Mesenchymal stem cell (in vitro differentiated cells and primary cell): Measurements from ENCODE around the gene SAMD1.

Source experiments
- DNase-seq: peaks from one replicate; pipeline ENCODE4 v3.0.0-alpha.2; 2013
- H2AFZ ChIP-seq: one replicate; pipeline ENCODE4 v1.6.1; 2013; ENCODE audit warnings: low read depth, mild to moderate bottlenecking, control low read depth, inconsistent platforms, low read length, moderate library complexity
- H2AK5ac ChIP-seq: 2 replicates; pipeline ENCODE4 v1.6.1; 2013; ENCODE audit warnings: low read length, moderate library complexity, mild to moderate bottlenecking, inconsistent platforms; ENCODE audit not compliant: severe bottlenecking
- H2BK120ac ChIP-seq: one replicate; pipeline ENCODE4 v1.6.1; 2013; ENCODE audit warnings: low read depth, mild to moderate bottlenecking, inconsistent platforms, low read length, moderate library complexity
- H2BK12ac ChIP-seq, 2 experiments: one replicate each; pipeline ENCODE4 v1.6.1; 2013; ENCODE audit warnings: inconsistent platforms in 2 of 2, low read length in 2 of 2, mild to moderate bottlenecking in 2 of 2, moderate library complexity in 2 of 2, control low read depth in 1 of 2
- H2BK15ac ChIP-seq: one replicate; pipeline ENCODE4 v1.6.1; 2013; ENCODE audit warnings: mild to moderate bottlenecking, low read depth, inconsistent platforms; ENCODE audit not compliant: poor library complexity, severe bottlenecking
- H2BK5ac ChIP-seq: 2 replicates; pipeline ENCODE4 v1.6.1; 2013; ENCODE audit warnings: low read depth, mild to moderate bottlenecking, low read length, control low read depth, inconsistent platforms; ENCODE audit not compliant: poor library complexity, severe bottlenecking
- H3K14ac ChIP-seq, 2 experiments: one replicate each; pipeline ENCODE4 v1.6.1; 2013; ENCODE audit warnings: inconsistent platforms in 2 of 2, low read length in 2 of 2, control low read depth in 1 of 2, mild to moderate bottlenecking in 1 of 2, moderate library complexity in 1 of 2
- H3K18ac ChIP-seq, 2 experiments: one replicate each; pipeline ENCODE4 v1.6.1; 2013; ENCODE audit warnings: inconsistent platforms in 2 of 2, low read length in 2 of 2, control low read depth in 1 of 2, low read depth in 1 of 2, mild to moderate bottlenecking in 1 of 2
- H3K23ac ChIP-seq, 2 experiments: one replicate each; pipeline ENCODE4 v1.6.1; 2013; ENCODE audit warnings: inconsistent platforms in 2 of 2, low read length in 2 of 2, mild to moderate bottlenecking in 2 of 2, moderate library complexity in 2 of 2, control low read depth in 1 of 2
- H3K27ac ChIP-seq: 2 replicates; pipeline ENCODE4 v1.5.1; 2013; ENCODE audit warnings: mild to moderate bottlenecking, moderate library complexity, low read length, control low read depth, inconsistent platforms; ENCODE audit not compliant: poor library complexity, severe bottlenecking
- H3K27me3 ChIP-seq, 2 experiments: 2 replicates each; pipeline versions ENCODE4 v1.6.1 to v1.7.0; 2013; ENCODE audit warnings: low read length in 2 of 2, mild to moderate bottlenecking in 2 of 2, moderate library complexity in 2 of 2, control low read depth in 1 of 2, inconsistent platforms in 1 of 2; ENCODE audit not compliant: control insufficient read depth in 1 of 2, insufficient read depth in 1 of 2
- H3K36me3 ChIP-seq, 2 experiments: 2 replicates each; pipeline versions ENCODE4 v1.6.1 to v1.7.0; 2013; ENCODE audit warnings: low read length in 2 of 2, control low read depth in 1 of 2, inconsistent platforms in 1 of 2, low read depth in 1 of 2, mild to moderate bottlenecking in 1 of 2; ENCODE audit not compliant: insufficient read depth in 2 of 2, control insufficient read depth in 1 of 2
- H3K4ac ChIP-seq, 2 experiments: one replicate each; pipeline ENCODE4 v1.6.1; 2013; ENCODE audit warnings: inconsistent platforms in 2 of 2, low read length in 2 of 2, mild to moderate bottlenecking in 2 of 2, moderate library complexity in 2 of 2, control low read depth in 1 of 2, low read depth in 1 of 2
- H3K4me1 ChIP-seq: 2 replicates; pipeline ENCODE4 v1.6.1; 2013; ENCODE audit warnings: low read depth, low read length, control low read depth; ENCODE audit not compliant: control insufficient read depth, insufficient read depth
- H3K4me2 ChIP-seq: 2 replicates; pipeline ENCODE4 v1.6.1; 2013; ENCODE audit warnings: low read length, mild to moderate bottlenecking, inconsistent platforms; ENCODE audit not compliant: poor library complexity, severe bottlenecking
- H3K4me3 ChIP-seq, 2 experiments: 2 replicates each; pipeline versions ENCODE4 v1.5.1 to v1.7.0; 2013; ENCODE audit warnings: low read length in 2 of 2, mild to moderate bottlenecking in 2 of 2, control low read depth in 1 of 2, low read depth in 1 of 2; ENCODE audit not compliant: insufficient read depth in 1 of 2
- H3K79me1 ChIP-seq: replicated peaks from 2 replicates; pipeline ENCODE4 v1.6.1; 2013; ENCODE audit warnings: mild to moderate bottlenecking, control low read depth, low read length, inconsistent platforms; ENCODE audit not compliant: poor library complexity, severe bottlenecking
- H3K9ac ChIP-seq: 2 replicates; pipeline ENCODE4 v1.7.0; 2013; ENCODE audit warnings: mild to moderate bottlenecking, low read length, moderate library complexity
- H3K9me3 ChIP-seq: 2 replicates; pipeline ENCODE4 v1.7.0; 2013; ENCODE audit warnings: mild to moderate bottlenecking, low read length; ENCODE audit not compliant: control insufficient read depth
- H4K8ac ChIP-seq: one replicate; pipeline ENCODE4 v1.6.1; 2013; ENCODE audit warnings: inconsistent platforms, mild to moderate bottlenecking, low read length, moderate library complexity
- H4K91ac ChIP-seq: one replicate; pipeline ENCODE4 v1.6.1; 2013; ENCODE audit warnings: mild to moderate bottlenecking, low read length, inconsistent platforms
- WGBS: methylation state at CpG from one replicate; pipeline ENCODE4 v1.1.7; 2013; ENCODE audit warnings: mixed read lengths; 5-methylcytosine and 5-hydroxymethylcytosine counted together

SAMD1 gene

DNA sequence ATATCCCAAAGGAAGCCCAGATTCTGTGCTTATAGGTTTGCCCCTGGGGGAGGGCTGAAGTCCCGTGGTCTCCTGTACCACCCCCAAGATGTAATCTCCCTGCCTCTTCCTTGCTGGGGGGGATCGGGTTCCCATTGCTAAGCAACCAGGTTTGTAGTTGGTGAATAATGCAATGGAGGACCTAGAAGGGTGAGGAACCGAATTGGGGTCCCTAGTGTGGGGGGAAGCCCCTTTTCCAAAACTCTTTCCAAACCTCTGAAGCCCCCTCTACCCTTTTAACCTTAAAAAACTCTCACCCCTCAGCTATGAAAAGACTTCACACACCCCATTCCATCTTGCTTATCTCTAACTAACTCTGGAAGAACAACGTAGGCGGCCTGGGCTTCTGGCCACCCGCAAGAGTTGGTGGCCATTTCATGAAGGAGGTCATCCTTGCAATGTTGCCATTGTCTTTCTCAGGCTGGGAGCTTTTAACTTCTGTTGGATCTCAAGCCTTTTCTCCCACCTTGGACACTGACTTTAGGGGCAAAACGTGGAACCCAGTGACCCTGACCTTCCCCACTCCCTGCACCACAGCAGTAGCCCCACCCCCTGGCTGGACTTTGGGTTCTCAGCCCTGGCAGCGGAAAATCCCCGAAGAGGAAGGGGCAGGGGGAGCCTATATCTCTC, 29.3 kb downstream of the SAMD1 start:
- no peak overlapping the region for H2AK5ac ChIP-seq
- H3K27me3 ChIP-seq, result peaks cover 30 to 53% of the 10 kb centered on the region in 2 experiments
- H3K27ac ChIP-seq, result no peak overlapping the region
- no peak overlapping the region for H3K18ac ChIP-seq
- 81% methylated on average over 5 of the region's 9 CpGs for WGBS
- no peak overlapping the region for H4K91ac ChIP-seq
- H4K8ac ChIP-seq, result no peak overlapping the region
- H3K9me3 ChIP-seq, result no peaks in the 10 kb centered on the region
- DNase-seq, result no peak
- no peak overlapping the region for H2BK120ac ChIP-seq
- H3K23ac ChIP-seq, result no peak overlapping the region
- H3K36me3 ChIP-seq, result no peaks in the 10 kb centered on the region
- no peak overlapping the region for H3K14ac ChIP-seq
- peaks cover 21% of the 10 kb centered on the region for H3K4me1 ChIP-seq
- H2BK15ac ChIP-seq, result no peak overlapping the region
- no peak overlapping the region for H2AFZ ChIP-seq
- no peaks in the 10 kb centered on the region for H3K79me1 ChIP-seq
- H3K9ac ChIP-seq, result no peak overlapping the region
- H2BK12ac ChIP-seq, result no peak overlapping the region
- no peak overlapping the region for H3K4me3 ChIP-seq
- no peak overlapping the region for H3K4me2 ChIP-seq
- H3K4ac ChIP-seq, result no peak overlapping the region
- no peak overlapping the region for H2BK5ac ChIP-seq

- Histone ChIP-seq H3K23ac (no peak overlapping the region), H2BK15ac (no peak overlapping the region), H3K36me3 (no peaks in the 10 kb centered on the region), H2BK120ac (no peak overlapping the region), H3K9ac (no peak overlapping the region), H4K91ac (no peak overlapping the region), H2BK5ac (no peak overlapping the region), H4K8ac (no peak overlapping the region), H2AK5ac (no peak overlapping the region), H3K14ac (no peak overlapping the region), H3K18ac (no peak overlapping the region), H2BK12ac (no peak overlapping the region), H3K27ac (no peak overlapping the region), H3K79me1 (no peaks in the 10 kb centered on the region), H3K27me3 (peaks cover 31 to 59% of the 10 kb centered on the region in 2 experiments), H3K4me1 (peaks cover 21% of the 10 kb centered on the region), H3K4me3 (no peak overlapping the region), H2AFZ (no peak overlapping the region), H3K9me3 (no peaks in the 10 kb centered on the region), H3K4me2 (no peak overlapping the region), H3K4ac (no peak overlapping the region)
- DNase-seq, result no peak
- 76% methylated on average over 5 of the region's 8 CpGs for WGBS
Observed at GRCh38 chr19:14059652-14060155, 30.8 kb downstream of the SAMD1 start.

DNA sequence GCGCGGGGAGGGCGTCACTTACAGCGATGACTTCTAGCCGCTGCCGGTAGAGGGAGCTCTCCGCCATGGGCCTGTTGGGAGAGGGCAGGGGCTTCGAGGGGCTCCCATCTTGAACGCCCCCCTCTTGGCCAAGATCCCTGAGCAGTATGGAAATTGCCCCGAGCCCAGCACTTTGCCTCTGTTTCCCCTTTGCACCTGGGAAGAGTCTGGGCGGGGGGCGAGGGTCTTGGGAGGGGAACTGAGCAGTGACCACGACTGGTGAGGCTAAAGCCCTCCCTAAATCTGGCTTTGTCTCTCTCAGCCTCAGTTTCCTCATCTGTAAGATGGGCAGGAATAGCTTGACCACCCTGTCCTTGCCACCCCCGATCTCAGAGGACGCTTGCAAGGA, 31.5 kb downstream of the SAMD1 start:
- peaks cover 34 to 59% of the 10 kb centered on the region in 2 experiments for H3K27me3 ChIP-seq
- H3K4me3 ChIP-seq, result no peak overlapping the region
- no peak overlapping the region for H2AFZ ChIP-seq
- H3K27ac ChIP-seq, result no peak overlapping the region
- no peaks in the 10 kb centered on the region for H3K79me1 ChIP-seq
- no peak for DNase-seq
- H3K9me3 ChIP-seq, result no peaks in the 10 kb centered on the region
- no peak overlapping the region for H2BK15ac ChIP-seq
- no peak overlapping the region for H3K14ac ChIP-seq
- H3K4ac ChIP-seq, result no peak overlapping the region
- no peak overlapping the region for H4K8ac ChIP-seq
- no peak overlapping the region for H3K9ac ChIP-seq
- no peak overlapping the region for H4K91ac ChIP-seq
- no peak overlapping the region for H2BK5ac ChIP-seq
- WGBS, result 33% methylated on average over 13 of the region's 15 CpGs
- no peaks in the 10 kb centered on the region for H3K36me3 ChIP-seq
- no peak overlapping the region for H2BK12ac ChIP-seq
- H3K23ac ChIP-seq, result no peak overlapping the region
- H3K4me1 ChIP-seq, result peaks cover 21% of the 10 kb centered on the region
- H2AK5ac ChIP-seq, result no peak overlapping the region
- no peak overlapping the region for H3K18ac ChIP-seq
- no peak overlapping the region for H2BK120ac ChIP-seq
- H3K4me2 ChIP-seq, result no peak overlapping the region

- Histone ChIP-seq H3K36me3 (no peaks in the 10 kb centered on the region), H3K79me1 (no peaks in the 10 kb centered on the region), H3K4ac (no peak overlapping the region), H2BK120ac (no peak overlapping the region), H3K9ac (no peak overlapping the region), H3K27ac (no peak overlapping the region), H3K27me3 (peaks cover 34 to 59% of the 10 kb centered on the region in 2 experiments), H2AK5ac (no peak overlapping the region), H2BK12ac (no peak overlapping the region), H2BK5ac (no peak overlapping the region), H3K23ac (no peak overlapping the region), H4K91ac (no peak overlapping the region), H3K4me3 (no peak overlapping the region), H2BK15ac (no peak overlapping the region), H3K14ac (no peak overlapping the region), H2AFZ (no peak overlapping the region), H4K8ac (no peak overlapping the region), H3K4me1 (peaks cover 21% of the 10 kb centered on the region), H3K9me3 (no peaks in the 10 kb centered on the region), H3K18ac (no peak overlapping the region), H3K4me2 (no peak overlapping the region)
- no peak for DNase-seq
- WGBS, result 52% methylated on average over 17 of the region's 17 CpGs
Observed at GRCh38 chr19:14058182-14059092, 32.1 kb downstream of the SAMD1 start.
